Measurements from ENCODE around the gene SERP1.

The SERP1 gene

GRCh38 chr3:150555859-150556436 lies 9.7 kb upstream of the SERP1 start:
- H4K20me1 ChIP-seq (ENCODE audit: insufficient read depth, low read length): peaks cover 7% of the 10 kb centered on the region; the same call in 1 of the 2 replicates
- H3K27me3 ChIP-seq (ENCODE audit: low read depth, low read length): no peaks in the 10 kb centered on the region
- H3K27ac ChIP-seq (ENCODE audit: low read length): no peak overlapping the region
- H3K4me2 ChIP-seq (ENCODE audit: low read length): no peak overlapping the region
- H3K79me2 ChIP-seq (ENCODE audit: low read length): peaks cover 85% of the 10 kb centered on the region
- no peak for TF ChIP-seq EZH2phosphoT487 (IDR thresholded peaks at IDR 0.05; ENCODE audit: low read depth)
- TF ChIP-seq, protein P1, sequence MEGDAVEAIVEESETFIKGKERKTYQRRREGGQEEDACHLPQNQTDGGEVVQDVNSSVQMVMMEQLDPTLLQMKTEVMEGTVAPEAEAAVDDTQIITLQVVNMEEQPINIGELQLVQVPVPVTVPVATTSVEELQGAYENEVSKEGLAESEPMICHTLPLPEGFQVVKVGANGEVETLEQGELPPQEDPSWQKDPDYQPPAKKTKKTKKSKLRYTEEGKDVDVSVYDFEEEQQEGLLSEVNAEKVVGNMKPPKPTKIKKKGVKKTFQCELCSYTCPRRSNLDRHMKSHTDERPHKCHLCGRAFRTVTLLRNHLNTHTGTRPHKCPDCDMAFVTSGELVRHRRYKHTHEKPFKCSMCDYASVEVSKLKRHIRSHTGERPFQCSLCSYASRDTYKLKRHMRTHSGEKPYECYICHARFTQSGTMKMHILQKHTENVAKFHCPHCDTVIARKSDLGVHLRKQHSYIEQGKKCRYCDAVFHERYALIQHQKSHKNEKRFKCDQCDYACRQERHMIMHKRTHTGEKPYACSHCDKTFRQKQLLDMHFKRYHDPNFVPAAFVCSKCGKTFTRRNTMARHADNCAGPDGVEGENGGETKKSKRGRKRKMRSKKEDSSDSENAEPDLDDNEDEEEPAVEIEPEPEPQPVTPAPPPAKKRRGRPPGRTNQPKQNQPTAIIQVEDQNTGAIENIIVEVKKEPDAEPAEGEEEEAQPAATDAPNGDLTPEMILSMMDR (IDR thresholded peaks at IDR 0.05; ENCODE audit: low read depth, low read length): no peak
- H3K9ac ChIP-seq (ENCODE audit: low read length): no peak overlapping the region
- peaks cover 46% of the 10 kb centered on the region for H3K36me3 ChIP-seq (replicated peaks; ENCODE audit: low read depth, low read length)
- H3K4me3 ChIP-seq (ENCODE audit: low read length): no peak overlapping the region
- no peaks in the 10 kb centered on the region for H3K9me3 ChIP-seq (ENCODE audit: insufficient read depth, low read length)
- no peak overlapping the region for H2AFZ ChIP-seq (ENCODE audit: low read depth, low read length)
- H3K4me1 ChIP-seq (ENCODE audit: low read length): no peaks in the 10 kb centered on the region

DNA sequence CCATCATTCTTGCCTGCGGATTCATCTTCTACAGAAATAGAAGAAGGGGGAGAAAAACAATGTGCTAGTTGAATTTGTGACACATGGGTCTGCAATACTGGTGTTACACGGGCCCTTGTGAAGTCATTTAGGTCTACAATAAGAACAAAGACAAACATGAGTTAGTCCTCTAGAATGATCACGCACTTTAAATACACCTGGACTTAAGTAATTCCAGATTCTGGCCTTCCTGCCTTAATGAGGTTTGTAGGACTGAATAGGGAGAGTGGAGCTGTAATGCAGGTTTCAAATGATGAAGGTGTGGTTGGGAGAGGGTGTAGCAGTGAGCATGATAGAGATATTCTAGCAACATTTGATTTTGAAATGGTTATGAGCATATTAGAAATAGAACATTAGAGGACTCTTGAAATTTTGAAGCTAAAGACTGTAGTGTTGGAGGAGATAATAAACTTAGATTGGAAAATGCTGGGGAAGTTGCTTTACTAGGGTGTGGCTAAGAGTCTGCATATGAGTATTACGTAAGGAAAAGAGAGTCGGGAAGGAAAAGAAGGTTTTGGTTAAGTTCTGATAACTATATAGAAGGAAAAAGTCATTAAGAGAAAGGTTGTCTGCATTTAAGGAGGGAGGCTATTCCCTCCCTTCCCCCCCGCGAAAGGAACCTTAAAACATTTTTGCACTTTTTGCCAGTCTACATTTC lies 897 bp upstream of the SERP1 start:
- Histone ChIP-seq H3K4me3 (ENCODE audit: low read length) (peak overlapping the region; percentile 88), H4K20me1 (ENCODE audit: insufficient read depth, low read length) (peaks cover 25% of the 10 kb centered on the region), H3K36me3 (replicated peaks; ENCODE audit: low read depth, low read length) (peaks cover 37% of the 10 kb centered on the region), H3K27me3 (ENCODE audit: low read depth, low read length) (no peaks in the 10 kb centered on the region), H2AFZ (ENCODE audit: low read depth, low read length) (peak overlapping the region; percentile 48), H3K9ac (ENCODE audit: low read length) (peak overlapping the region; percentile 91), H3K9me3 (ENCODE audit: insufficient read depth, low read length) (no peaks in the 10 kb centered on the region), H3K4me2 (ENCODE audit: low read length) (peak overlapping the region; percentile 78), H3K4me1 (ENCODE audit: low read length) (peaks cover 23% of the 10 kb centered on the region), H3K27ac (ENCODE audit: low read length) (peak overlapping the region; percentile 73), H3K79me2 (ENCODE audit: low read length) (peaks cover 96% of the 10 kb centered on the region)
- TF ChIP-seq EZH2phosphoT487 (IDR thresholded peaks at IDR 0.05; ENCODE audit: low read depth): no peak
- TF ChIP-seq, protein P1 (IDR thresholded peaks at IDR 0.05; ENCODE audit: low read depth, low read length): no peak

GRCh38 chr3:150545419-150546225 lies 674 bp downstream of the SERP1 start:
- H3K9me3 ChIP-seq (ENCODE audit: insufficient read depth, low read length): no peaks in the 10 kb centered on the region
- H3K9ac ChIP-seq (ENCODE audit: low read length): peak overlapping the region; percentile 96
- peaks cover 23% of the 10 kb centered on the region for H3K4me1 ChIP-seq (ENCODE audit: low read length)
- peaks cover 40% of the 10 kb centered on the region for H3K36me3 ChIP-seq (replicated peaks; ENCODE audit: low read depth, low read length)
- H3K27me3 ChIP-seq (ENCODE audit: low read depth, low read length): no peaks in the 10 kb centered on the region
- H3K79me2 ChIP-seq (ENCODE audit: low read length): peaks cover 88% of the 10 kb centered on the region
- peak overlapping the region; percentile 79 for H3K4me2 ChIP-seq (ENCODE audit: low read length)
- H3K27ac ChIP-seq (ENCODE audit: low read length): peak overlapping the region; percentile 86
- peak overlapping the region; percentile 35; the same call in 1 of the 2 replicates for H2AFZ ChIP-seq (ENCODE audit: low read depth, low read length)
- H3K4me3 ChIP-seq (ENCODE audit: low read length): peak overlapping the region; percentile 91
- H4K20me1 ChIP-seq (ENCODE audit: insufficient read depth, low read length): peaks cover 25% of the 10 kb centered on the region
- TF ChIP-seq EZH2phosphoT487 (IDR thresholded peaks at IDR 0.05; ENCODE audit: low read depth): no peak

DNA sequence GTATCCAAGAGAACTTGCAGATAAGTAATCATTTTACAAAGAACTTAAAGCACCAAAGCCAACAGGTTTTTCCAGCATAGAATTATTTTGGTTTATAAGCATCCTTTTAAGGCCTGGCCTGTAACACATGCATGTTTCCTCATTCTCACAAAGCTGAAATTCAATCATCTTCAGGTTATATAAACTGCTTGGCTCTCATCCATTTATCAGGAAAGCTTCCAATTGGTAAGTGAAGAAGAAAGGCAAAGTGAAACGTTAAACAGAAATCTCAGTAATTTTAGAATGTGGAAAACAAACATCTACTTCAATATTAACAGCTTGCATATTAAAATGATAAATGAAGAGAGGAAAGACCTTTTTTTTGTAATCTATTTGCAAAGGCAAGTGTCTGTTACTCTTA lies 1.6 kb downstream of the SERP1 start:
- no peak overlapping the region for H3K27ac ChIP-seq (ENCODE audit: low read length)
- TF ChIP-seq EZH2phosphoT487 (IDR thresholded peaks at IDR 0.05; ENCODE audit: low read depth): no peak
- TF ChIP-seq, protein P1 (IDR thresholded peaks at IDR 0.05; ENCODE audit: low read depth, low read length): no peak
- peaks cover 40% of the 10 kb centered on the region for H3K36me3 ChIP-seq (replicated peaks; ENCODE audit: low read depth, low read length)
- H3K27me3 ChIP-seq (ENCODE audit: low read depth, low read length): no peaks in the 10 kb centered on the region
- H3K4me1 ChIP-seq (ENCODE audit: low read length): peaks cover 23% of the 10 kb centered on the region
- H3K4me2 ChIP-seq (ENCODE audit: low read length): peak overlapping the region; percentile 79
- no peak overlapping the region for H2AFZ ChIP-seq (ENCODE audit: low read depth, low read length)
- peaks cover 25% of the 10 kb centered on the region for H4K20me1 ChIP-seq (ENCODE audit: insufficient read depth, low read length)
- peak overlapping the region; percentile 96 for H3K9ac ChIP-seq (ENCODE audit: low read length)
- H3K4me3 ChIP-seq (ENCODE audit: low read length): peak overlapping the region; percentile 91
- peaks cover 79% of the 10 kb centered on the region for H3K79me2 ChIP-seq (ENCODE audit: low read length)
- no peaks in the 10 kb centered on the region for H3K9me3 ChIP-seq (ENCODE audit: insufficient read depth, low read length)
